ENCODE measurements around the gene MYL6.
"Not testable (repeated sequence)": the region's sequence is repeated elsewhere in the genome, so short reads cannot be mapped to it uniquely, and the experiment has no call there.

The MYL6 gene

GRCh38 chr12:56152756-56153677, 5.1 kb upstream of the MYL6 start:
- H3K27me3 ChIP-seq, result no peaks in the 10 kb centered on the region
- no peak for TF ChIP-seq CTCF (IDR thresholded peaks at IDR 0.05)
- peaks cover 0 to 7% (median 0%) of the 10 kb centered on the region in 3 donors for H3K36me3 ChIP-seq
- intact Hi-C loops (cut with DNase I; ENCODE audit: low total_unique reads), result no loop called here
- H3K27ac ChIP-seq, result peak overlapping the region; percentile 80 to 88
- no peak for DNase-seq
- peak overlapping the region; percentile 58 to 59 for H3K4me3 ChIP-seq
- no peaks in the 10 kb centered on the region for H3K9me3 ChIP-seq
- H3K4me1 ChIP-seq, result peaks cover 0 to 23% (median 17%) of the 10 kb centered on the region in 4 donors

- Histone ChIP-seq H3K4me3 (no peak overlapping the region), H3K27me3 (no peaks in the 10 kb centered on the region), H3K27ac (no peak overlapping the region), H3K36me3 (peaks cover 0 to 7% (median 0%) of the 10 kb centered on the region in 3 donors), H3K9me3 (no peaks in the 10 kb centered on the region), H3K4me1 (peaks cover 0 to 23% (median 17%) of the 10 kb centered on the region in 4 donors)
- intact Hi-C loops (cut with DNase I; ENCODE audit: low total_unique reads), result no loop called here
- no peak for TF ChIP-seq CTCF (IDR thresholded peaks at IDR 0.05)
- no peak for DNase-seq
Observed at GRCh38 chr12:56153678-56154065, 4.5 kb upstream of the MYL6 start.

- intact Hi-C loops (cut with DNase I; ENCODE audit: low total_unique reads), result no loop called here
- Histone ChIP-seq H3K27me3 (no peaks in the 10 kb centered on the region), H3K9me3 (no peaks in the 10 kb centered on the region), H3K4me1 (peaks cover 0 to 23% (median 17%) of the 10 kb centered on the region in 4 donors), H3K4me3 (no peak overlapping the region), H3K36me3 (peaks cover under 1 to 10% (median 1%) of the 10 kb centered on the region in 3 donors), H3K27ac (no peak overlapping the region)
- DNase-seq, result no peak
- no peak for TF ChIP-seq CTCF (IDR thresholded peaks at IDR 0.05)
Observed at GRCh38 chr12:56154246-56154771, 3.9 kb upstream of the MYL6 start.

- intact Hi-C loops (cut with DNase I; ENCODE audit: low total_unique reads), result no loop called here
- H3K27me3 ChIP-seq, result no peaks in the 10 kb centered on the region
- no peak overlapping the region for H3K4me3 ChIP-seq
- TF ChIP-seq CTCF (IDR thresholded peaks at IDR 0.05), result no peak
- peaks cover 0 to 25% (median 18%) of the 10 kb centered on the region in 4 donors for H3K4me1 ChIP-seq
- H3K27ac ChIP-seq, result no peak overlapping the region
- DNase-seq, result no peak
- no peaks in the 10 kb centered on the region for H3K9me3 ChIP-seq
- H3K36me3 ChIP-seq, result peaks cover 6 to 15% (median 6%) of the 10 kb centered on the region in 3 donors
Observed at GRCh38 chr12:56154818-56155217, 3.3 kb upstream of the MYL6 start.

- Histone ChIP-seq H3K4me1 (peaks cover 0 to 30% (median 22%) of the 10 kb centered on the region in 4 donors), H3K27me3 (no peaks in the 10 kb centered on the region)
- DNase-seq, result no peak
Observed at GRCh38 chr12:56155256-56155845, 2.8 kb upstream of the MYL6 start.

GRCh38 chr12:56156464-56157200, 1.5 kb upstream of the MYL6 start:
- intact Hi-C loops (cut with DNase I; ENCODE audit: low total_unique reads); H3K27me3 ChIP-seq; H3K9me3 ChIP-seq; DNase-seq: not testable (repeated sequence)
- H3K36me3 ChIP-seq, result peaks cover 24 to 34% (median 24%) of the 10 kb centered on the region in 3 donors
- peak overlapping the region; percentile 77 to 93 for H3K4me3 ChIP-seq
- peaks cover 0 to 39% (median 29%) of the 10 kb centered on the region in 4 donors for H3K4me1 ChIP-seq
- peak overlapping the region; percentile 95 to 99 for H3K27ac ChIP-seq

More at GRCh38 chr12:56155256-56155845, 2.8 kb upstream of the MYL6 start:
- Histone ChIP-seq H3K9me3 (no peaks in the 10 kb centered on the region), H3K27ac (no peak overlapping the region), H3K36me3 (peaks cover 11 to 21% (median 12%) of the 10 kb centered on the region in 3 donors), H3K4me3 (no peak overlapping the region)
- intact Hi-C loops (cut with DNase I; ENCODE audit: low total_unique reads), result no loop called here
- TF ChIP-seq CTCF (IDR thresholded peaks at IDR 0.05), result no peak

Measured in tibial artery (tissue), 4 donors.